A172 (cell line): ENCODE data around the gene CCNT2. TPM values are rescaled to one million over a fixed set of nuclear protein-coding genes. Genes with fewer than 3 reads are reported as not detected.
"Not testable (repeated sequence)": the region's sequence is repeated elsewhere in the genome, so short reads cannot be mapped to it uniquely, and the experiment has no call there.

Experiments
- DNase-seq: peaks from one replicate; pipeline ENCODE4 v3.0.0-alpha.2; 2015; ENCODE audit warnings: low spot score
- total RNA-seq: library from RNA; depleted of rRNA; stranded (reverse); fragments of >200 nt; shearing (Covaris generic); gene quantifications from 2 replicates; pipeline ENCODE4 v1.2.3, GENCODE V29; 2014; rRNA removed

Gene CCNT2
- total RNA-seq, 1 experiment from 2014 or later = 22.8 TPM

DNA sequence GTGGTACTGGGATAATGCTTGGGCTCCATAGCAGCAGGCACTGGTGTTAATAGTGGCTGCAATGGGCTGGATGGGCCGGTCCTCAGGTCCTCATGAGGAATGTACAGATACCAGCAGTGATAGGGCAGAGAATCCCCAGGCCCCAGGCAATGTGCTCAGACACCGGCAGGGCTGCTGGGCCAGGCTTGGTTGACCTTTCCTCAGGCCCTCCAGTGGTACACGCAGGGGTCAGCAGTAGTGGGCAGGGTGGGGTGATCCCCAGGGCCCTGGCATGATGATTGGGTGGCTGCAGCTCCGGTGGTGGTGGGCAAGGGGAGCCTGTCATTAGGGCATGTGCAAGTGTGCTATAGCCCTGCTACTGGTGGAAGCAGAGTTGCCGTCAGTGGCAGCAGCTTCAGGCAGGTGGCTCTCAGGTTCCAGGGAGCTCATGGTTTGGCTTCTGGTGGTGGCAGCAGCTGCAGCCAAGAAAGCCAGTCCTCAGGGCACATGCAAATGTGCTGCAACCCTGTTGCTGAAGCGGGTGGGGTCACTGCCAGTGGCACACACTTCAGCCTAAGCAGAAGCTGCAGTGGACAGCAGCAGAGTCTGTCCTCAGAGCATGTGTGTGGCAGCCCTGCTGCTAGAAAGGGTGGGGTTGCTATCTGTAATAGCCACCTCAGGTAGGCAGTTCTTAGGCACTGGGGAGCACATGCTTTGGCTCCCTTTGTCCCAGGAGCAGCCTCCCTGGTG lies 56.8 kb downstream of the CCNT2 start:
- no peak for DNase-seq

DNA sequence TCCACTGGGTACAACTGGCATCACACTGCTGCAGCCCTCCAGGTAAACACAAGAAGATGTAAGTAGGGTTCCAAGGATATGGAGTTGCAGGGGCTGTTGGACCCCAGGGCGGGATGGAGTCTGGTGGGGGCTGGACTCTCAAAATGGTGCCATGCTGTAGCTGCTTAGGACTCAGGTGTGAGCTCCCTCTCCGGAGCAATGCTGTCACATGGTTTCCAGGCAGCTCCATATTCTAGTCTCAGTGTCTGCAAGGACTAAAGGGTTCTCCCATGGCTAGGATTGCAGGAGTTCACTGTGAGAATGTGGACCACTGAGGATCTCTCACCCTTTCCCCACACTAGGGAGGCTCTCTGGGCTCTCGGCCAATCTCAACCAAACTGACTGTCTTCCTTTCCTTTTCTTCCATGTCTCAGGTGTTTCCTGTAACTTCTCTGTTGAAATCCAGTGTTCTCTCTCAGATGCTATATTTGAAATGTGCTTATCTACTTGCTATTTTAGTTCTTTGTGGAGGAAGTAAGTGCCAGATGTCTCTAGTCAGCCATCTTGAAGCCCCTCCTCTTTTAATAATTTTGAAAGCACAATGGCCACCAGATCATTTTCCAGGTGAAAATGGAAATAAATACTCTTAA lies 57.6 kb downstream of the CCNT2 start:
- no peak for DNase-seq

GRCh38 chr2:134977104-134977503 lies 58.5 kb downstream of the CCNT2 start:
- not testable (repeated sequence) for DNase-seq

GRCh38 chr2:134979221-134979620 lies 60.6 kb downstream of the CCNT2 start:
- no peak for DNase-seq

DNA sequence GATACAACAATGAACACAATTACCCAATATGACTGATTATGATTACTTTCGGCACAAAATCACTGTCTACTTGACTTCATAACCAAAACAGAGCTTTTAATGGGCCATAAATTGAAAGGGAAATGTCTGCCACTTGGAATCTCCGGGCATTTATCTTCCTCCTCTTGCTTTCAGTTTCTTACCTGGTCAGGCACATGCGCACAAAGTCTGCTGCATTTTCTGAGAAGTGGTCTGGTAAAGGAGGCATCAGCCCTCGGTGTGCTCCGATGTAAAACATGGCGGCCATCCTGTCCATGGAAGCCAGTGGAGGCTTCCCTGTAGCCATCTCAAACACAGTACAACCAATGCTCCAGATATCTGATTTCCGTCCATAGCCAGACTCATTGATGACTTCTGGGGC lies 62.0 kb downstream of the CCNT2 start:
- DNase-seq = no peak

DNA sequence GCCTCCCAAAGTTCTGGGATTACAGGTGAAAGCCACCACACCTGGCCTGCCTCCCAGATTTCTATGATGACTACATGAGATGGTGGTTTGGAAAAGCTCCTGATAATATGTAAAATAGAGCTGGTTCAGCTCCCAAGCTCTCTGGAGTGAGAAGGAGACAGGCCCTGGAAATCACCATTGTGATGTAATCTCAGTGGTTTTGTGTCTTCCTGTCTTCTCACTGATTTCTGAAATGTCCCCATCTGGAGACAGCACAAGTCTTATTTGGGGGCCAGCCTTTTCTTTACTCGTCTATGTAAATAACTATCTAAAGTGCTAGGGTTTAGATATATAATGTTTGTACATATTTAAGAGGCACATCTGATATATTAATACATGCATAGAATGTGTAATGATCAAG lies 64.0 kb downstream of the CCNT2 start:
- no peak for DNase-seq

GRCh38 chr2:134985061-134985460 lies 66.4 kb downstream of the CCNT2 start:
- DNase-seq = no peak

GRCh38 chr2:134988994-134989605 lies 70.5 kb downstream of the CCNT2 start:
- DNase-seq = peak; percentile 31

DNA sequence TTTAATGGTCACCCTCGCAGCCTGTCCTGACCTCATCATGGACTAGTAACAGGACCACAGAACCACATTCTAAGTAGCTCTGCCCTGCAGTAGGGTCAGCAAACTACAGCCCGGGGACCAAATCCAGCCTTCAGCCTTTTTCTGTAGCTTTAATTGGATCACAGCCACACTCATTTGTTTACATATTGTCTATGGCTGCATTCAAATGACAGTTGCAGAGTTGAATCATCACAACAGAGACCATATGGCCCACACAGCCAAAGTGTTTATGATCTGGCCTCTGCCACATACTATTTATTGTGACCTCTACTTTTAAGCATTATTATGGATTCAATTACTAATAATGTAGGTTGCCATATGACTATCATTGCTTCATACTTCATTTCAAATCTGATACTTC lies 80.9 kb downstream of the CCNT2 start:
- no peak for DNase-seq

GRCh38 chr2:135002836-135003235 lies 84.2 kb downstream of the CCNT2 start:
- DNase-seq = no peak

DNA sequence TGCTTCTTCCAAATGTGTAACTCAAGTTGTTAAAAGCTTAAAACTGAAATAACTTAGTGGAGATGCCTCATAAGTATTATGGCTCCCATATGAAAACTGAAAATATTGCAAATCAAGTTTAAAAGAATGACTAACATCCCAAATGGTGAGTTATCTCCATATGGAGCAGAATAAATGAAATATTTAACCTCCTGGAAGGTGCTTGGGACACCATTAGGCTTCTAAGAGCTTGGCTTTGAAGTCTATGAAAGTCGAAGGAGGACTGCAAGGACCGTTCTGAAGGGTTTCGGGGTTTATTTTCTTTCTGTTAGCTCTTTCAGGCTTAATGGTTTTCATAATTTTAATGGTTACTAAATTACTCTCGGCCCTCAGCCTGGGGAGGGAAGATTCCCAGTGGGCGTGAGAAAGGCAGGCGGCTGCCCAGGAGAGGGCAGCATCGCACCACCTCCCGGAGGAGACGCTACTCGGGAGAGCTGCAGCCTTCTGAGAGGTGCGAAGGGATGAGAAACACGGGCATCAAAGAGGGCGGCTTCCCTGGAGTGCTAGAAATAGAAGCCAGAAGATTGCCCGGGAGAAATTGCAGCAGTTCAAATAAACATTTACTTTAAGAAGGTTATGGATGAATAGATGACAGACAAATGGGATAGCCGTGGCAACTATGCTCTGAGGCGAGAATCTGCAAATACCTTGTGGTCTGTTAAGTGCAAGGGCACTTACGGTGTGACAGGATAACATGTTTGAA lies 85.6 kb downstream of the CCNT2 start:
- DNase-seq = peak; percentile 57

DNA sequence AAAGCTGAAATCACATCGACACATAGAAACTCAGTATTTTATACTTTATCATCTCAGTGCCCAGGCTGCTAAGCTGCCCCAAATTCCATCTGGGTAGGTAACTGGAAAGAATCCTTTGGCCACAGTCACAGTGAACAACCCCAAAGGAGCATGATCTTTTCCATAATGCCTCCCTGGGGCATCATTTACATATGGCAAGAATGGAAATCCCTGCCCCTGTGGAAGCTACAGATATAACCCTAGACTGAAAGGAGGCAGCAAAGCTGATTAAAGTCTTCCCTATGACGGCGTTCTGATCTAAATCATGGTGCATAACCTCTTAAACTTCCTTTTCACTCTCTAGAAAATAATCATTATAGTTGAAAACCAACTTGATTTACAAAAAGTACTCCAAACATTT lies 87.1 kb downstream of the CCNT2 start:
- no peak for DNase-seq

Other genes starting within 250 kb of the CCNT2 start
- gene TMEM163, start 199.8 kb upstream of the CCNT2 start, total RNA-seq = 0.43 and 0.91 TPM in 2 replicates
- gene ACMSD, start 80.2 kb upstream of the CCNT2 start, total RNA-seq = not detected in 2 replicates
- gene MAP3K19, start 128.6 kb downstream of the CCNT2 start, total RNA-seq = not detected in 2 replicates
- gene RAB3GAP1, start 133.5 kb downstream of the CCNT2 start, total RNA-seq = 42.3 and 50.3 TPM in 2 replicates